Panc1 (cell line): ENCODE data around the gene CTXN1.

Experiments
- CTCF ChIP-seq: fragments of 450-650 bp; IDR thresholded peaks from 2 replicates; pipeline ENCODE4 v1.5.1; 2017; ENCODE audit warnings: mild to moderate bottlenecking
- POLR2AphosphoS5 ChIP-seq: IDR thresholded peaks from 2 replicates; pipeline ENCODE4 v1.6.1; 2012; ENCODE audit warnings: mild to moderate bottlenecking, low read depth, low read length, moderate library complexity
- REST ChIP-seq, 2 experiments: IDR thresholded peaks; 2 replicates each; pipeline ENCODE4 v1.6.1; 2011 to 2012; ENCODE audit warnings: low read depth in 2 of 2, control low read depth in 1 of 2, low read length in 1 of 2, mild to moderate bottlenecking in 1 of 2, moderate library complexity in 1 of 2; ENCODE audit not compliant: insufficient read depth in 1 of 2
- TCF7L2 ChIP-seq: IDR thresholded peaks from 2 replicates; pipeline ENCODE4 v1.6.1; 2011; ENCODE audit warnings: mild to moderate bottlenecking, low read depth, low read length, inconsistent platforms

DNA sequence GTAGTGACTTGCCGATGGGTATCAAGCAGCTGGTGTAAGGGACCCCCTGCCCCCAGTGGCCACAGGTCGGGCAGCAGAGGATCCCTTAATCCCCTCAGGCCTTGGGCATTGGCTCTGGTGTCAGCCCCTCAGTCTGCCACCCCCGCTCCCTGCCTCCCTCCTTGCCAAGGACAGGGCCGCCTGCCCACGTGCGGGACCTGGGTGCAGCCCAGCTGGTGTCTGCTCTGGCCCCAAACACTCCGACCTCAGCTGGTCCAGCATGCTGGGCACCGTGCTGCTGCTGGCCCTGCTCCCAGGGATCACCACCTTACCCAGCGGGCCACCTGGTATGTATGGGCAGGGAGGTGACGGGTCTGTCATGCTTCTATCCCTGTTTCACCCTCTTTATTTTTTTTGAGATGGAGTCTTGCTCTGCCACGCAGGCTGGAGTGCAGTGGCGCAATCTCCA is 11.3 kb downstream of the CTXN1 start, which contains the start of gene TGFBR3L:
- TF ChIP-seq CTCF (no peak), POLR2AphosphoS5 (no peak), REST (IDR thresholded peaks at IDR 0.05; ENCODE audit: insufficient read depth in 1 of 2, low read depth in 2 of 2, low read length in 1 of 2) (no peak), TCF7L2 (no peak)
